Epithelial cell of esophagus (primary cell): ENCODE measurements around the gene FHIT.

Experiments
- DNase-seq: peaks from one replicate; pipeline ENCODE4 v3.0.0; 2010; ENCODE audit warnings: low read depth
- H3K4me3 ChIP-seq: 2 replicates; pipeline ENCODE4 v1.5.1; 2011; ENCODE audit warnings: mild to moderate bottlenecking, low read length, control low read depth
- CTCF ChIP-seq: IDR thresholded peaks from 2 replicates; pipeline ENCODE4 v1.5.1; 2011; ENCODE audit warnings: low read depth, mild to moderate bottlenecking, low read length, control low read depth, inconsistent platforms; ENCODE audit not compliant: insufficient read depth; ENCODE audit errors: missing control alignments

Gene FHIT

GRCh38 chr3:60746695-60747416 lies 504.4 kb downstream of the FHIT start:
- no peak for DNase-seq
- TF ChIP-seq CTCF = no peak
- H3K4me3 ChIP-seq = no peak overlapping the region

GRCh38 chr3:60746043-60746638 lies 505.1 kb downstream of the FHIT start:
- DNase-seq = no peak
- no peak for TF ChIP-seq CTCF
- H3K4me3 ChIP-seq = no peak overlapping the region

GRCh38 chr3:60743631-60744164 lies 507.6 kb downstream of the FHIT start:
- no peak for DNase-seq
- no peak overlapping the region for H3K4me3 ChIP-seq
- no peak for TF ChIP-seq CTCF

- DNase-seq = peak; percentile 13
- no peak overlapping the region for H3K4me3 ChIP-seq
- TF ChIP-seq CTCF = no peak
Measured at GRCh38 chr3:60742606-60743145, 508.6 kb downstream of the FHIT start.

DNA sequence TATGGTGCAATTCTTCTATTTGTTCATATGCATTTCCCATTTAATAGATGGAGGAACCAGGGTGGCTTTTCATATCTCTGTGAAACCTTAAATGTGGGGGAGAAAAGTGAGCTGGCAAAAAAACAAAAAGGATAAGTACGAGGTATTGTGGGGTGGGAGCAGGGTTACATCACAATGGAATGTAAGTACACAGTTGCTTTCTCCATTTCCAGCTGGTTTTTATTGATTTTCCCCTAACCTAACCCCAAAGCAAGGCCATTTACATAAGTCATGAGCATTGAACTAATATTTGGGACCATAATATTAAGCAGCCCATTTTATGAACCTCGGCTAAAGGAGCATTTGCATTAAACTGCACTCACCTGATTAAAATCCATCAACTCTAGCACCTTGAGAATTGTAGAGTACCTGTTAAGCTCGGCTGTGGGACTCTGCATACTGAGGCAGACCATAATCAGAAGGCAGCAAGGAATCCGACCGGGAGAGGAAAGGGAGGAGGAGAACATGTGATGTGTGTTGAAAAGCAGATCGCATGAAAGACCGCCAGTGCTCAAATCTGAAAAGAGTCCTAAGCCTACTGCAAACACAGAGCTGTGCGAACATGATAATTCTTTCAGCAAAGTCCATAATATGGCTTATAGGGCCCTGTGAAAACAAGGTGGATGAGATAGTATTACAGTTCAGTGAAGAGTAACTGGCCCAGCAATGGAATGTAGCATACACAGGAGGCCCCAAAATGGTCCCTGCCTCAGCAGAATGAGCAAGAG lies 513.4 kb downstream of the FHIT start:
- H3K4me3 ChIP-seq = no peak overlapping the region
- no peak for DNase-seq
- TF ChIP-seq CTCF = no peak

DNA sequence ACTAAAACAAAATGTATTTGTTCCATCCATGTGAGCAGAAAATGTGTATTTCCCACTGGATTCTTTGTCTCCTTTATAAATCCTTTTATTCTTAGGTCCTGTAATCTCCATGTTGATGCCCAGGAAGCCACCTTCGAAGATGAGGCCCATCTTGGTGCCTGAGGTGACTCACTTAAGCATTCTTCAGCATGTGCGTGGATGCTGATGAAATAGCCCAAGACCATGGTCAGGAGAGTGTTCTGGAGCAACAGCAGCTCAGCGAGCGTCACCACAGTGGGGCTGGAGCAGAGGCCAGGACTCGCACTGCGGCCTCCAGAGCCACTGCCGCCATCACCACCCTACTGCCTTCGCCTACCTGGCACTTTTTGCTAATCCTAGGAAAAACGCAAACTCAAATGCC lies 520.9 kb downstream of the FHIT start:
- H3K4me3 ChIP-seq = no peak overlapping the region
- TF ChIP-seq CTCF = no peak
- no peak for DNase-seq
